DOHH2 (cell line): Measurements from ENCODE around the gene EYA4.

Experiments
- H3F3A ChIP-seq: fragments of 200-600 bp; sonication (generic), shearing (Covaris generic); 2 replicates; pipeline ENCODE4 v1.6.0; 2016; ENCODE audit warnings: antibody characterized with exemption, mild to moderate bottlenecking; ENCODE audit not compliant: control insufficient read depth, insufficient read depth
- H3K27ac ChIP-seq: fragments of 200-600 bp; sonication (generic); 2 replicates; pipeline ENCODE4 v1.5.1; 2014; ENCODE audit warnings: low read depth, mild to moderate bottlenecking, low read length, moderate library complexity
- H3K27me3 ChIP-seq: fragments of 200-600 bp; sonication (generic); 2 replicates; pipeline ENCODE4 v1.6.1; 2014; ENCODE audit warnings: mild to moderate bottlenecking, low read length, mixed read lengths; ENCODE audit not compliant: control insufficient read depth
- H3K36me3 ChIP-seq: fragments of 200-600 bp; sonication (generic); 2 replicates; pipeline ENCODE4 v1.6.1; 2014; ENCODE audit warnings: mild to moderate bottlenecking, low read length, moderate library complexity, mixed read lengths; ENCODE audit not compliant: control insufficient read depth
- H3K4me1 ChIP-seq: fragments of 200-600 bp; sonication (generic); 2 replicates; pipeline ENCODE4 v1.6.1; 2014; ENCODE audit warnings: mild to moderate bottlenecking, low read length, mixed read lengths; ENCODE audit not compliant: control insufficient read depth
- H3K4me2 ChIP-seq: fragments of 200-600 bp; sonication (generic); 2 replicates; pipeline ENCODE4 v1.6.0; 2014; ENCODE audit warnings: mild to moderate bottlenecking, low read length, moderate library complexity
- H3K4me3 ChIP-seq: fragments of 200-600 bp; sonication (generic); 2 replicates; pipeline ENCODE4 v1.5.1; 2014; ENCODE audit warnings: mild to moderate bottlenecking, low read length, mixed read lengths
- H3K79me2 ChIP-seq: fragments of 200-600 bp; sonication (generic); 2 replicates; pipeline ENCODE4 v1.6.1; 2014; ENCODE audit warnings: mild to moderate bottlenecking, low read length, mixed read lengths; ENCODE audit not compliant: control insufficient read depth
- H3K9me2 ChIP-seq: fragments of 200-600 bp; sonication (generic); replicated peaks from 2 replicates; pipeline ENCODE4 v1.6.1; 2014; ENCODE audit warnings: mild to moderate bottlenecking, low read length, mixed read lengths; ENCODE audit not compliant: control insufficient read depth
- H3K9me3 ChIP-seq: fragments of 200-600 bp; sonication (generic); 2 replicates; pipeline ENCODE4 v1.6.1; 2014; ENCODE audit warnings: antibody characterized with exemption, low read length, mixed read lengths; ENCODE audit not compliant: control insufficient read depth, insufficient read depth
- H4K20me1 ChIP-seq: fragments of 200-600 bp; sonication (generic); 2 replicates; pipeline ENCODE4 v1.6.0; 2014; ENCODE audit warnings: low read depth, mild to moderate bottlenecking, antibody characterized with exemption, low read length, moderate library complexity; ENCODE audit not compliant: control insufficient read depth, insufficient read depth
- EZH2phosphoT487 ChIP-seq: fragments of 200-600 bp; sonication (generic); IDR thresholded peaks from 2 replicates; pipeline ENCODE4 v1.6.1; 2017; ENCODE audit warnings: borderline replicate concordance, mild to moderate bottlenecking, antibody characterized with exemption, low read length, moderate library complexity, mixed read lengths
- TF ChIP-seq, protein P1 (sequence below): fragments of 200-600 bp; sonication (generic); IDR thresholded peaks from one replicate; pipeline ENCODE4 v1.5.1; 2014; ENCODE audit warnings: antibody characterized with exemption, mild to moderate bottlenecking, low read depth, low read length; ENCODE audit not compliant: poor library complexity, severe bottlenecking

EYA4 gene

DNA sequence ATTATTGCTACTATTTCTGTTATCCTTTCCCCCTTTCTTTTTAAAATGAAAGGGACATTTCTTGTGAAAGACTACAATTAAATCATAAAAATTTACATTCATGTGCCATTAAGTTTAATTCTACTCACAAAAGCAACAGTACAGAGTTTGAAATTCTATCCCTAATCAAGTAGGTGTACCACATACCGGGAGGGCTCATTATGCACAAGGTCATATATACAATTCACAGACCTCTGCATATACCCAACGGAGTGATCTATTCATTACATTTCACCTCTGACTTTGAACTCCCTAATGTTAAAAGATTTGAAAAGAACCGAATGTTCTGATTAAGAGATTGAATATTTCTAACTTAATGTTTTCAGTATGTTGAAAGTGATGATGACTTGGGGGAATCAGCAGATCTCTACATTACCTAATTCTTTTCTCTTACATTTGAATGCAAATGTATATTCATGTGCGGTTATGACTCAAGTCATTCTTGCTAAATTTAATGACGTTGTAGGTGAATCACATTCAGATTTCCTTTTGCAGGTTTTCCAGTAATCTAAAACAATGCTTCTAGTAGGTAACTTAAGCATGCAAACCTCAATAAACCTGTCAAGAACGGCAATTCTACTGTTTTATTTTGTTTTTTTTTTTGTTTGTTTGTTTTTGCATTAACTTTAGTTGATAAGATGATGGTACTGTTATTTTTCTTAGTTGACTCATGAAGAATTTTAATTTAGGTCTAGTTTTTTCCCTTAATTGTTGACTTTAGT lies 7.3 kb downstream of the EYA4 start:
- Histone ChIP-seq H3K9me3 (no peaks in the 10 kb centered on the region), H3K79me2 (no peaks in the 10 kb centered on the region), H3K9me2 (no peaks in the 10 kb centered on the region), H4K20me1 (no peaks in the 10 kb centered on the region), H3K27ac (no peak overlapping the region), H3K4me1 (no peaks in the 10 kb centered on the region), H3K4me3 (no peak overlapping the region), H3K36me3 (no peaks in the 10 kb centered on the region), H3K4me2 (no peak overlapping the region), H3K27me3 (peaks cover 23% of the 10 kb centered on the region), H3F3A (no peaks in the 10 kb centered on the region)
- no peak for TF ChIP-seq EZH2phosphoT487
- TF ChIP-seq, protein P1, sequence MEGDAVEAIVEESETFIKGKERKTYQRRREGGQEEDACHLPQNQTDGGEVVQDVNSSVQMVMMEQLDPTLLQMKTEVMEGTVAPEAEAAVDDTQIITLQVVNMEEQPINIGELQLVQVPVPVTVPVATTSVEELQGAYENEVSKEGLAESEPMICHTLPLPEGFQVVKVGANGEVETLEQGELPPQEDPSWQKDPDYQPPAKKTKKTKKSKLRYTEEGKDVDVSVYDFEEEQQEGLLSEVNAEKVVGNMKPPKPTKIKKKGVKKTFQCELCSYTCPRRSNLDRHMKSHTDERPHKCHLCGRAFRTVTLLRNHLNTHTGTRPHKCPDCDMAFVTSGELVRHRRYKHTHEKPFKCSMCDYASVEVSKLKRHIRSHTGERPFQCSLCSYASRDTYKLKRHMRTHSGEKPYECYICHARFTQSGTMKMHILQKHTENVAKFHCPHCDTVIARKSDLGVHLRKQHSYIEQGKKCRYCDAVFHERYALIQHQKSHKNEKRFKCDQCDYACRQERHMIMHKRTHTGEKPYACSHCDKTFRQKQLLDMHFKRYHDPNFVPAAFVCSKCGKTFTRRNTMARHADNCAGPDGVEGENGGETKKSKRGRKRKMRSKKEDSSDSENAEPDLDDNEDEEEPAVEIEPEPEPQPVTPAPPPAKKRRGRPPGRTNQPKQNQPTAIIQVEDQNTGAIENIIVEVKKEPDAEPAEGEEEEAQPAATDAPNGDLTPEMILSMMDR = no peak

DNA sequence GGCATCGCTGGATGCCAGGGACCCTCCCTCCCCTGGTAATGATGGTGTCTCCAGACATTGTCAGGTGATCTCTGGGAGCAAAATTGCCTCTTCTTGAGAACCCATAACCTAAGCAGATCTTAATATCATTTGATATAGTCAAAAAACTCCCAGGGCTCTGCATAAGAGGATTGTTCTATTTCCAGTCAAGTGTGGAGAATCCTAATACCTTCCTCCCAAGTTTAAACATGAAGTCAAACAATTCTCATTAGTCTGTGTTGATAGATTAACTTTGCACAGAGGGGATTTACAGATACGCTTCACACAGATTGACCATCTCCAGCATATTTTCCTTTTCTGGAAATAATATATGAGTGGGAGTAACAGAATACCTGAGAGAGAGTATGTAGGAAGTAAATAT lies 10.5 kb downstream of the EYA4 start:
- H3K27me3 ChIP-seq = peaks cover 6% of the 10 kb centered on the region; the same call in 1 of the 2 replicates
- no peaks in the 10 kb centered on the region for H3F3A ChIP-seq
- H3K9me3 ChIP-seq = no peaks in the 10 kb centered on the region
- no peaks in the 10 kb centered on the region for H3K79me2 ChIP-seq
- H4K20me1 ChIP-seq = no peaks in the 10 kb centered on the region
- TF ChIP-seq EZH2phosphoT487 = no peak
- TF ChIP-seq, protein P1 = no peak
- no peak overlapping the region for H3K4me2 ChIP-seq
- no peaks in the 10 kb centered on the region for H3K36me3 ChIP-seq
- H3K9me2 ChIP-seq = no peaks in the 10 kb centered on the region
- H3K27ac ChIP-seq = no peak overlapping the region
- H3K4me3 ChIP-seq = no peak overlapping the region
- no peaks in the 10 kb centered on the region for H3K4me1 ChIP-seq

DNA sequence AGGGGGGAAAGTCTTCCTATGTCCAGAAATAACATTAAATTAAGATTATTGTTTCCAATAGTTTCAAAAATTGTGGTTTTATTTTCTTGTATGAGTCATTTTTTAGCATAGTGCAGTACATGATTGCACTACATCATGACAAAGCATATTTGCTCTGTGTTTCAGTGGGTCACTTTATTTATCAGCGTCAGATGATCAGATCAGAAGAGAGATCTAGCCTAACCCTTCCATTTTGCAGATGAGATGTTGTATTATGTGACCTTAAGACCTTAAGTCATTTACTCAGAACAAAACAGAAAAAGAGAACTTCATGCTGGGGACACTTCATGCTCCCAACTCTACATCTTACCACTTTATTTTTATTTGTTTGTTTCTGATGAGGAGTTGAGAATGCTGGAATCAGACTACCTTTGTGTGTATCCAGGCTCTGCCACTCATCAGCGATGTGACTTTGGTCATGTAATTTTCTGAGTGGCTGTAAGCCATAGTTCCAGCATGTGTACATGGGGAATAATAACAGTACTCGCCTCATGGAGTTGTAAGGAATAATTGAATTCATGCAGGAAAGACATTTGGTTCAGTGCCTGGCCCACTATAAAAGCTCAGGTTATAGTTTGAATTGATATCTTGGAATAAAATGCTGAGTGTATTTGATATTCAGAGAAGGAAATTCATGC lies 13.5 kb downstream of the EYA4 start:
- no peaks in the 10 kb centered on the region for H4K20me1 ChIP-seq
- H3K27me3 ChIP-seq = 0 out of 2 replicates have a peak, but pooled peaks cover 2% of the 10 kb centered on the region
- no peaks in the 10 kb centered on the region for H3K9me2 ChIP-seq
- no peaks in the 10 kb centered on the region for H3F3A ChIP-seq
- no peaks in the 10 kb centered on the region for H3K79me2 ChIP-seq
- TF ChIP-seq, protein P1 = no peak
- TF ChIP-seq EZH2phosphoT487 = no peak
- no peak overlapping the region for H3K4me2 ChIP-seq
- no peaks in the 10 kb centered on the region for H3K4me1 ChIP-seq
- no peak overlapping the region for H3K27ac ChIP-seq
- H3K9me3 ChIP-seq = no peaks in the 10 kb centered on the region
- no peak overlapping the region for H3K4me3 ChIP-seq
- H3K36me3 ChIP-seq = no peaks in the 10 kb centered on the region
